Smooth muscle cell (in vitro differentiated cells): ENCODE results near the gene JMJD8. TPM values are rescaled to one million over a fixed set of nuclear protein-coding genes. Genes with fewer than 3 reads are reported as not detected.

Experiments
- DNase-seq: peaks from one replicate; lab custom pipeline; 2025; ENCODE audit not compliant: unreplicated experiment; lab: John Stamatoyannopoulos, UW
- H2AFZ ChIP-seq: fragments of 200-600 bp; sonication (generic); 2 replicates; pipeline ENCODE4 v1.6.0; 2016; ENCODE audit warnings: antibody characterized with exemption, low read depth, mild to moderate bottlenecking
- H3F3A ChIP-seq: fragments of 200-600 bp; sonication (generic); 2 replicates; pipeline ENCODE4 v1.6.0; 2017; ENCODE audit warnings: antibody characterized with exemption, low read depth
- H3K27ac ChIP-seq: fragments of 200-600 bp; sonication (generic); 2 replicates; pipeline ENCODE4 v1.5.1; 2016; ENCODE audit warnings: low read depth, mild to moderate bottlenecking
- H3K27me3 ChIP-seq: fragments of 200-600 bp; sonication (generic); 2 replicates; pipeline ENCODE4 v1.6.1; 2016; ENCODE audit warnings: low read depth, mild to moderate bottlenecking
- H3K36me3 ChIP-seq: fragments of 200-600 bp; sonication (generic); 2 replicates; pipeline ENCODE4 v1.5.1; 2016; ENCODE audit warnings: low read depth
- H3K4me1 ChIP-seq: fragments of 200-600 bp; sonication (generic); 2 replicates; pipeline ENCODE4 v1.5.1; 2016; ENCODE audit warnings: low read depth
- H3K4me2 ChIP-seq: fragments of 200-600 bp; sonication (generic); 2 replicates; pipeline ENCODE4 v1.6.0; 2016; ENCODE audit warnings: mild to moderate bottlenecking
- H3K4me3 ChIP-seq: fragments of 200-600 bp; sonication (generic); 2 replicates; pipeline ENCODE4 v1.5.1; 2016; ENCODE audit warnings: mild to moderate bottlenecking
- H3K79me2 ChIP-seq: fragments of 200-600 bp; sonication (generic); 2 replicates; pipeline ENCODE4 v1.6.0; 2016; ENCODE audit warnings: low read depth, mild to moderate bottlenecking
- H3K9ac ChIP-seq: fragments of 200-600 bp; sonication (generic); 2 replicates; pipeline ENCODE4 v1.6.0; 2016; ENCODE audit warnings: low read depth
- H3K9me3 ChIP-seq: fragments of 200-600 bp; sonication (generic); replicated peaks from 2 replicates; pipeline ENCODE4 v1.5.1; 2016; ENCODE audit warnings: low read depth
- H4K20me1 ChIP-seq: fragments of 200-600 bp; sonication (generic); 2 replicates; pipeline ENCODE4 v1.6.0; 2016; ENCODE audit warnings: low read depth
- CTCF ChIP-seq: fragments of 200-600 bp; sonication (generic); IDR thresholded peaks from 2 replicates; pipeline ENCODE4 v1.5.1; 2017; ENCODE audit warnings: borderline replicate concordance, mild to moderate bottlenecking, antibody characterized with exemption; ENCODE audit not compliant: insufficient read depth, poor library complexity, severe bottlenecking
- WGBS: methylation state at CpG from one replicate; pipeline ENCODE4 v1.1.7; 2016; ENCODE audit warnings: low lambda C conversion rate; 5-methylcytosine and 5-hydroxymethylcytosine counted together
- polyA plus RNA-seq: library from polyadenylated mRNA; unstranded; fragments of >200 nt; fragmentation: Nextera tagmentation; extraction: Ambion mirVana; gene quantifications from 2 replicates; pipeline ENCODE4 v1.2.1, GENCODE V29; 2016
- total RNA-seq: library from RNA; depleted of rRNA; stranded (reverse); fragments of >200 nt; gene quantifications from 2 replicates; pipeline ENCODE4 v1.2.3, GENCODE V29; 2014

The JMJD8 gene
- total and polyA plus RNA-seq, 2 experiments from 2014 or later: 42.9 to 95.1 TPM

DNA sequence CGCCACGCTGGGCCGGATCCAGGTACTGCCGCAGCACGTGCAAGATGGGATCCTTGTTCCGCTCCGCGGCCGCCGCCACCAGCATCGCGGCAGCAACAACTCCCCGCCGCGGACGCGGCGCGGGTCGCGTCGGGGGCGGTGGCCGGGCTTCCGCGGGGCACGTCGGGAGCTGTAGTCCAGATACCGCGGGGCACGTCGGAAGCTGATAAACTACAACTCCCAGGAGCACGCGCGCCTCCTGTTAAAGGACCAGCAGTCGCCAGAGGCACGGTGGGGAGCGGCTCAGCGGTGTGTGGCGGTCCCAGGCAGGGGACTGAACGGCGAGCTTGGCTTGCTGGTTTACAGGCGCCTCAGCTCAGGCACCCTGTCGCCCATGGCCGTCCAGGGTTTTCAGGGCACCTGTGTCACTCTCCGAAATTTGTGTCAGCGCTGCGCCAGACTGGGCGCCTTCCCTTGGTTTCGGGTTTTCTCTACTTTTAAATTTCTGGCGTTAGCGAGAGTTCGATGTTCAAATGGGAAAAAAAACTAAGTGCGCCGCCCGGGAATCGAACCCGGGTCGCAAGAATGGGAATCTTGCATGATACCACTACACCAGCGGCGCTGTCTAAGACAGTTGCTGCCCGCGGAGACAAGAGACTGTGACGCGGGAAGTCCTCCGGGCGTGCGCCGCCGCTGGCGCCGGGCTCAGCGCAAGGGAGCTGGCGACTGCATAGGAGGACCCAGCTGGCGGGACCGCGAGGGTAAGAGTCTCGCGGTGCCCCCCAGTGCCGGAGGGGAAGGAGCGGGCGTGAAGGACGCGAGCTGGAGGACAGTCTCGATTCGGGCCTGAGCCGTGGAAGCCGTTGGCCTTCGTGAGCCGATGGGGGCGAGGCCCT lies 47.7 kb downstream of the JMJD8 start, which contains the start of gene METTL26:
Gene METTL26, minus strand, starts transcription at position 100 of the 875 bp plus-strand sequence. Its CDS starts 15 bp downstream, at position 85.
- DNase-seq: peak; percentile 99
- Histone ChIP-seq H3K27ac (peak within 1 kb of the TSS; percentile 88), H3K79me2 (peaks cover 10% of the 10 kb centered on the region), H3K4me2 (peak within 1 kb of the TSS; percentile 89), H3K4me3 (peak within 1 kb of the TSS; percentile 99), H3F3A (peaks cover 13% of the 10 kb centered on the region), H4K20me1 (peaks cover 11% of the 10 kb centered on the region), H3K9me3 (no peaks in the 10 kb centered on the region), H3K36me3 (no peaks in the 10 kb centered on the region), H3K4me1 (peaks cover 14% of the 10 kb centered on the region), H2AFZ (peak within 1 kb of the TSS; percentile 93), H3K27me3 (no peaks in the 10 kb centered on the region), H3K9ac (peak within 1 kb of the TSS; percentile 67)
- TF ChIP-seq CTCF: no peak
- under 1% methylated on average over 77 of the region's 91 CpGs for WGBS

- Histone ChIP-seq H3K4me3 (peak overlapping the region; percentile 99), H3K79me2 (peaks cover 10% of the 10 kb centered on the region), H3K9ac (peak overlapping the region; percentile 67), H2AFZ (no peak overlapping the region), H3K4me2 (peak overlapping the region; percentile 89), H3K27ac (no peak overlapping the region), H3F3A (peaks cover 13% of the 10 kb centered on the region), H3K4me1 (peaks cover 21% of the 10 kb centered on the region), H4K20me1 (peaks cover 11% of the 10 kb centered on the region), H3K27me3 (no peaks in the 10 kb centered on the region), H3K9me3 (no peaks in the 10 kb centered on the region), H3K36me3 (no peaks in the 10 kb centered on the region)
- DNase-seq: no peak
- WGBS: 12% methylated on average over 45 of the region's 55 CpGs
- TF ChIP-seq CTCF: no peak
Observed at GRCh38 chr16:635573-636205, 48.4 kb downstream of the JMJD8 start.

DNA sequence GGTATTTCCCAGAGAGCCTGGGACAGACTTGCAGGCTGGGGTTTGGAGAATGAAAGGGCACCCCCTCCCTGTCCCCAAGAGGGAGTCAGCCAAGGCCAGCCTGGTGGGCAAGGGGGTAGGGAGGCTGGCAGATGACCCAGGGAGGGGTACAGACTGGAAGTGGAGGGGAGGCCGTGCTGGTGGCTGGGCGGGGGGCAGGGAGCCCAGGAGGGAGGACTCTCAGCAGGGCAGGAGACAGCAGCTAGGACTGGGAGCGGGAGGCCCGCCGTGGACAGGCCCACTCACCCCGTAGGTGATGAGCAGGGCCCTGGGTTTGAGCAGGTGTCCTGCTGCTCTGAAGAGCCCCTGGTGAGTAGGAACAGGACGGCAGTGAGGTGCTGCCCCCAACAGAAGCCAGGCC lies 49.1 kb downstream of the JMJD8 start:
- H3K9me3 ChIP-seq: no peaks in the 10 kb centered on the region
- peaks cover 11% of the 10 kb centered on the region for H4K20me1 ChIP-seq
- TF ChIP-seq CTCF: no peak
- H3K4me1 ChIP-seq: peaks cover 27% of the 10 kb centered on the region
- no peaks in the 10 kb centered on the region for H3K36me3 ChIP-seq
- DNase-seq: no peak
- H3K27ac ChIP-seq: no peak overlapping the region
- H3K27me3 ChIP-seq: no peaks in the 10 kb centered on the region
- H3K4me3 ChIP-seq: peak overlapping the region; percentile 99
- peak overlapping the region; percentile 89 for H3K4me2 ChIP-seq
- peaks cover 10% of the 10 kb centered on the region for H3K79me2 ChIP-seq
- H3K9ac ChIP-seq: no peak overlapping the region
- peaks cover 19% of the 10 kb centered on the region for H3F3A ChIP-seq
- WGBS: 95% methylated on average over 7 of the region's 7 CpGs
- no peak overlapping the region for H2AFZ ChIP-seq
